8988T (cell line): Measurements from ENCODE around the gene VAV2.

Experiments
- DNase-seq: peaks from one replicate; pipeline ENCODE4 v3.0.0; 2011

The VAV2 gene

DNA sequence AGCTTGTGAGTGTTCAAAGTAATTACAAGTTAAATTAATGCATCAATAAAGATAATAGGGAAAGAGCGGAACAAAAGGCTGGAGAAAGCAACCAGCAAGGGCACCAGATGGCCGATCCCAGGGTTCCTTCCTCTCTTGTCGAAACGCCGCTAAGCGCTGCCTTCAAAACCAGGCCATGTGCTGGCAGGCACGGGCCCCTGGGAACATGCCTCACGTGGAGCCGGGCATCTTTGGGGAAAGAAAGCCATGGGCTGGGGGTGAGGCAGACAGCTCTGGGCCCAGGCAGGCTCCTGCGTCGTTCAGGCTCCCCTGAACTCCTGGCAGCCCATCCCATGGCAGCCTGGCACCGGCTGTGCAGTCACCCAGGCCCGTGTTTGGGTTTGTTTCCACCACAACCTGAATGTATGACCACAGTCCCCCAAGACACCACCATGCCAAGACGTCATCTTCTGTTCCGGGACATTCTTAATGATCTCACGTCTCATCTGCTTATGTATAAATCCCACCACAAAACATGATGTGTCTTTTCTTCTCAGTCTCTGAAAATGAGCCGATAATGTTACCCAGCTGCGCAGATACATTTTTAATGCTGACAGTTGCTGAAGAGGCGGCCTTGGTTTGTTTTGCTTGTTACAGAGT lies 143.5 kb downstream of the VAV2 start:
- no peak for DNase-seq

DNA sequence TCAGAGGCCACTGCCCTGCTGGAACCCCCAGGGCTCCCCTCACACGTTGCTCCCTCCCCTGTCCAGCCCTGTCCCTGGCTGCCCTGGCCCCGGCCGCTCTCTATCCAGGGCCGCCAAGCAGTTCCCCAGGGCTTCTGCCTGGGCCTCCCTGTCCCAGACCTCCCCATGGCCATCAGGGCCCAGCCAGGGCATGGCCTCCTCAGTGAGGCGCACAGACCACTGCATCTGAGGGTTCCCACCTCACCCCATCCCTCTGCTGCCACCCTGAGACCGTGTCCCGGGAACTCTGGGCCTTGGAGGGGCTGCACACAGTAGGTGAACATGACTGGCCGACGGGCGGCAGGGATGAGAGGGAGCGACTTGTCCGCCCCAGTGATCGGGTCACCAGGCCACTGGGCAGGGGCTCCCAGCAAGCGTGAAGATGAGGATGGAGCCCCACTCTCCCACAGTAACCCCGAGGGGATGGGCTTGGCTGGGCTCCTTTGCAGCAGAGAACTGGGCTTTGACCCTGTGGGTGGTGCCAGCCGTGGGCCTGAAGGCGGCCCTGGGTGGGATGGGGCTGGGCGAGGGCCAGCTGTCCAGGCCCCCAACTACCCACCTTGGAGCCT lies 145.5 kb downstream of the VAV2 start:
- DNase-seq, result no peak

DNA sequence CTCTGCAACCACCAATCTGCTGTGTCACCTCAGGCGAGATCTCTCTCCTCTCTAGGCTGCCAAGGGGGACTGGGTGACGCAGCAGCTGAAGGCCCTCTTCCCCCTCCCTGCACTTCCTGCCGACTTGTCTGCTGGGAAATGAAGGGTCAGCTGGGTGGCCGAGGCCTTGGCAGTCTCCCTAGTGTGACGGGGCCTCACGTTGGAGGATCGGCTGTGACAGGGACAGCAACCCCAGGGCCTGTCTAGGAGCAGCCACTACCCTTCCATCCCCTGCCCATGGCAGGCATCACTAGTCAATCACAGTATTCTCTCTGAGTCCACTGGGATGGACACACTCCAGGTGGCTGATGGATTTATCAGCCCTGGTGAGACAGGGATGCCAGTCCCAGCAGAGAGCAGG lies 146.7 kb downstream of the VAV2 start:
- DNase-seq, result no peak

DNA sequence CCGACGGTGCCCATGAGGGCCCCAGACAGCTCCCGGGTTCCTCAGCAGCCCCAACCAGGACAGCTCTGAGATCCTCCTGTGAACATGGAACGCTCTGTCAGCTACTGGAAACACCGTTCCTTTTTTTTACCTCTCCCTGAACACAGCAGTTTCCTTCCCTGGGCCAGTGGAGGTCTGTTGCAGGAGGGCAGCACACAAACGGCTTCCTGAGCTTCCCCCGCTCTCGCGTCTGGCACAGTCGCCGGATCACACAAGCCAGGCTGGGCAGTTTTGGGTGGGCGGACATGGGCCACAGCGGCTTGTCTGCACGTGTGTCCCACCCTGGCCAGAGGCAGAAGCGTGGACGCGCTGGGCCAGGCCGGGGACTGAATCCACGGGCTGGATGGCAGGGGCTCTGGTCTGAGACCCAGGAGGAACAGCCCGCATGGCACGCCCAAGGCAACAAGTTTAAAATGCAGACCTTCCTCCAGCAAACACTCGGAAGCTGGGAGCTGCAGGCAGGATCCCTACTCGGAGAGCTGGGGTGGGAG lies 147.2 kb downstream of the VAV2 start:
- no peak for DNase-seq

DNA sequence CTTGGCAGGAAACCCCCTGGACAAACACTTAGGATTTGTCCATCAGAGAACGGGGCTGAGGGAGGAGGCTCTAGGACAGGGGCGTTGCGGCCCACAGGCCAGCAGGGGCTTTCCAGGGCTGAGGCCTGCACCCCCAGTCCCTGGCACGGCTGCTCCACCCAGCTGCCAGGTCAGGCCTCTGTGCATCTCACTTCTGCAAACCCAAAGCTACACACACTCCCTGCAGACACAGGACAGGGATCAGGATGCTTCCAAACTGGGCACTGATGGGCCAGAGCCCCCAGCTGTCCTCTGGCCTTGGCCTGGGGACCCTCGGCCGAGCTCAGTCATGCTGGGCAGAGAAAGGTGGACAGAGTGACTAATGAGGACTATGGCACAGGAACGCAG lies 147.7 kb downstream of the VAV2 start:
- DNase-seq, result no peak

DNA sequence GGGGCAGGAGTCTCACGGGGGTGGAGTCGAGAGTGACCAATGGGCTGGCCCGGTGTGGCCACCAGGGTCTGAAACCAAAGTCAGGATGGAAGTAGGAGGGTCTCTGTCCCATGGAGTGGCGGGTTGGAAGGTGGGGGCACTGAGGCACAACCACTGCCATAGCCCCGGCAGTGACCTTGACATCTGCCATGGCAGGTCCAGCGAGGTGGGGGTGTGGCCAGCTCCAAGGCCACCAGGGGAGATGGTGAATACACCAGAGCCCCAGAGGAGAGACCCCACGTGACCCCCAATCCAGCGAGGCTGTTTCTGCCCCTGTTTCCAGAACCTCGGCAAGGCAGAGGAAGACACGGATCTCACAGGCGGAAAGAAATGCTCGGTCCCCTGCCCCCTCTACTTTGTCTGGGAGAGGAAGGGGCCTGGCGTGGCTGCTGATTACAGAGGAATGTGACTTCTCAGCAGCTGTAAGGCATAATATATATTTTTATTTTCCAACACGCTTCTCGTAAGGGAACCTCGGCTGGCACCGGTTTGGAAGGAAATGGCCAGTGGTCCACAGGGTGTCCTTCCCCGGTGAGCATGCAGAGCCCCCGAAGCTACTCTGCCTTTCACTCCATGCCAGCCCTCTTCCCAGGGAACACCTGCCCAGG lies 148.2 kb downstream of the VAV2 start:
- no peak for DNase-seq

DNA sequence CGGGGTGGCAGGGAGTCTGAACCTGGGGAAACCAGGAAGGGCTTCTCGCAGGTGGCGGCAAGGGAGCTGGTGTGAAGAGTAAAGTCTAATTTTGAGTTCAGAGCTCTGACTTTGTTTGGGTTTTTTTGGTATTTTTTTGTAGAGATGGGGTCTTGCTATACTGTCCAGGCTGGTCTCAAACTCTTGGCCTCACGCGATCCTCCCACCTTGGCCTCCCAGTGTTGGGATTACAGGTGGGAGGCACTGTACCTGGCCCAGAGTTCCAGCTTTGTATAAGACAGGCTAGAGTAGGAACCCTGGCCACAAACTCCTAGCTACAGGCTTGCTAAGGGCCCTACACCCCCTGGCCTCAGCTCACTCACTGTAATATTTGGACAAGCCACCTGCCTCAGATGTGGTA lies 148.9 kb downstream of the VAV2 start:
- no peak for DNase-seq

DNA sequence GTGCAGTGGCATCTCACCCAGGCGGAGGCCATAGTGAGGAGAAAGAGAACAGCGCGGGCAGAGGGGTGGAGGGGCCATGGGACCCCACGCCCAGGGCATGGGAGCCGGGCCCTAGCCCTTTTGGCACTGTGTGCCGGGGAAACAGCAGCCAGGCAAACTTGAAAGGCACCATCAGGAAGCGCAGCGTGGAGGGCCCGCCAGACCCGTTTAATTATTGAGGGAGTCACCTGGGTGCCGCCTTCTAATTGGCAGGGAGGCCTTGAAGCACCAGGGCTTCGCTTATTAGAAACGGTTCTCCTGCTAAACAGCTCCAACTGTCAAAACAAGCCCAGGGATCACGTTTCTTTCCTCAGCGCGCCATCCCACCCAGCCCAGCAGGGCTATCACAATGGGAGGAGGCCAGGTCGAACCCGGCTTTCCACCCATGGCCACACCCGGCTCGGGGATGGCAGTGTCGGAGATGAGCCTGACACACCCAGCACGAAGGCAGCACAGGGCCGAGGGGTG lies 149.3 kb downstream of the VAV2 start:
- DNase-seq, result no peak

DNA sequence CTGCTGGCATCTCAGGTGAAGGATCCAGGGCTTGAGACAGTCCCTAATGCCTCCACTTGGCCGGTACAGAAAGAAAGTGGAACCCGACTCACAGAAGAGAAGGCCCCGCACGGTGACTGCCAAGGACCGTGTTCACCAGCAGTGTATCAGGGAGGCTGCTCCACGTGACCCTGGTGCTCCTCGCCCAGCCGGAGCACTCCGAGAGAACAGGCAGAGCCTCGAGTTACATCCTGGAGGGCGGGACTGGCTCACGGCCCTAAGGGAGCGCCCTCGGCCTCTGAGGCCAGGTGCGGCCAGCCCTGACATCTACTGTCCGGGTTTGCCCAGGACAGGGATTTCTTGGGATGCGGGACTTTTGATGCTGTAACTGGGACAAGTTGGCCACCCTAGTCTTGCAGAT lies 149.9 kb downstream of the VAV2 start:
- no peak for DNase-seq

DNA sequence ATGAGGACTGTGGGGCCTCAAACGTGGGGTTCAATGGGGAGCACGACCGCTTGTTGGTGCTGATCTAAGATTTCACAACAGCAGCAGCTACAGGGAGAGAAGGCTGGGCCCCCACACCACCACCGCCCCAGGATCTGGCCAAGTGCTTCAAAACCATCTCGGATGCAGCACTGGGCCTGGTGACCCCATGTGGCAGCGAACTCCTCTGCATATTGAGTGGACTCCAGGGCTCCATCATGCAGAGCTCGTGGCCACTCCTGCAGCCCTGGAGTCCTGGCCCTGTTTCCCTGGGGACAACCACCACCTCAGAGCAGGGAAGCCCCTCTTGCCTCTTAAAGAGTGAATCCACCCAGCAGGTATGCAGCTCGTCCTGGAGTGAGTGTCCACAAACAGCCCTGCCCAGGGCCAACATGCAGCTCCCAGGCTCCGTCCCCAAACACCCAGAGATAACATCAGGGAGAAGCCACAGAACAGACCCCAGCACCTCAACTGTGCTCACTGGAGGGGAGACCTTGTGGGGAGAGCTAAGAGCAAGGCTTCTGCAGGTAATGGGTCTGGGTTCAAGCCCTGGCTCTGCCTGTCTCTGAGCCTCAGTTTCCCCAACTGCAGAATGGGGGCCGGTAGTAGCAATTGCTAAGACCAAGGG lies 150.8 kb downstream of the VAV2 start:
- DNase-seq, result no peak

DNA sequence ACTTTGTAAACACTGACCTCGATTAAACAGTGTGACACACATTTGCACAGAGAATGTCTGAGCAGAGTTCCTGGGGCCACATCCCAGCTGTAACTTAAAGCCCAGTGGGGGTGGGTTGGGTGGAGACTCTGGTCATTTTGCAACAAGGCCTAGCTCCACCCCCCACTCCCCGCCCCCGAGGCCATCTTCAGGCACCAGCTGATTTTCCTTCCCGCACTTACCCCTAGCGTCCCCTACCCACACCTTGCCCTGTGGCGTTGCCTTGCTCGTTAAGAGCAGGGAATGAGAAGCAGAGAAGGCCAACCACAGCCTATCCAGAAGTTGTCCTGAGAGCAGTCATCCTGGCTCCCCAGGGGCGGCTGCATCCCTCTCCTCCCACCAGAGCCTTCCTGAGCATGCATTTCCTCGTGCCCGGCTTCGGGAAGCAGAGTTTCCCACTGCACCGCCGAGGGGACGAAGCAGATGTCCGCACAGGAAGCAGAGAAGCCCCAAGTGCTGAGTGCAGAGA lies 152.2 kb downstream of the VAV2 start:
- DNase-seq, result no peak

DNA sequence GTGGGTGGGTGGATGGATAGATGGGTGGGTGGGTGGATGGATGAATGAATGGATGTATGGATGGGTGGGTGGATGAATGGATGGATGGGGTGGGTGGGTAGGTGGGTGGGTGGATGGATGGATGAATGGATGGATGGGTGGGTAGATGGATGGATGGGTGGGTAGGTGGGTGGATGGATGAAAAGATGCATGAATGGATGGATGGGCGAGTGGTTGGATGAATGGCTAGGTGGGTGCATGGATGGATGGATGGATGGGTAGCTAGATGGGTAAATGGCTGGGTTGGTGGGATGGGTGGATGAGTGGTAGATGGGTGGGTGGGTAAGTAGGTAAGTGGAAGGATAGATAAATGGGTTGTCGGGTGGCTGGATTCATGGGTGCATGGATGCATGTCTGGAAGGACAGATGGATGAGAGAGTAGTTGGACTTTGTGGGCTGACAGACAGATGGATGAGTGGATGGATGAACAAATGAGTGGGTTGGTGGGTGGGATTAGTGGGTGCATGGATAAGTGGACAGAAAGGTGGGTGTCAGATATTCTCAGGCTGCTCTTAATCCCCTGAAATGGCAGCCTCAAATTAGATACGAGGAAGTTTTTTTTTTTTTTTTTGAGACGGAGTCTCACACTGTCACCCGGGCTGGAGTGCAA lies 153.1 kb downstream of the VAV2 start:
- DNase-seq, result no peak

DNA sequence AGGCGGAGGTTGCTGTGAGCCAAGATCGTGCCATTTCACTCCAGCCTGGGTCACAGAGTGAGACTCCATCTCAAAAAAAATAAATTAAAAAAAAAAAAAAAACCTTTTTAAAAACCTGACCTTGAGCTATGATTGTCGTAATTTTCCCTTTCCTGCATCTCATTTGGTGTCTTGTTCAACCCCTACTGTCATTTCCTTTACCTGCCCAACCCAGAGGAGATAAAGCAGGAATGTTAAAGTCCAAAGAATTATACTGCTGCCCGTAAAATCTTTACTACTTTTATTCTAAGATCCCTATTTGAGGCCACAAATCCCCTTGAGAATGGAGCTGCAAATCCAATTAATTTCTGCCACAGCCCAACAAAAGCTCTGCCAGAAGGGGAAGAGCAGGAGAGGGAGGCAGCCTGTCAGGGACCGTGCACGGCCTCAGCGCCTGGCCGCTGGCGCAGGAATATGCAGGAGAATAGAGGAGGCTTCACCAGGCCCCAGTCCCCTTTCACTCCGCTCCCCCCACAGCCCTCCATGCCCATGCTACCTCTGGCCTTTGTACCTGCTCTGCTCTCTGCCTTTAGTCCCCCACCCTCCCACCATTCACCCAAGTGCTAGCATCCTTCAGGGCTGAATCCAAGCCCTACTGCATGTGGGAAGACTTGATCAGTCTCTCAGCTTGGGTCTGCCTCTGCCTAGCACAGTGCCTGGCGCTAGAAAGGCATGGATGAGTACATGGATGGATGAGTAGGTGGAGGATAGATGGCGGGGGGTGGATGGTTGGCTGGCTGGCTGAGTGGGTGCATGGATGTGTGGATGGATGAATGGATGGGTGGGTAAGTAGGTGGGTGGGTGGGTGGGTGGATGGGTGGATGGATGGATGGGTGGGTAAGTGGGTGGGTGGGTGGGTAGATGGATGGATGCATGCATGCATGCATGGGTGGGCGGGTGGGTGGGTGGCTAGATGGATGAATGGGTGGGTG lies 154.2 kb downstream of the VAV2 start:
- DNase-seq, result no peak

DNA sequence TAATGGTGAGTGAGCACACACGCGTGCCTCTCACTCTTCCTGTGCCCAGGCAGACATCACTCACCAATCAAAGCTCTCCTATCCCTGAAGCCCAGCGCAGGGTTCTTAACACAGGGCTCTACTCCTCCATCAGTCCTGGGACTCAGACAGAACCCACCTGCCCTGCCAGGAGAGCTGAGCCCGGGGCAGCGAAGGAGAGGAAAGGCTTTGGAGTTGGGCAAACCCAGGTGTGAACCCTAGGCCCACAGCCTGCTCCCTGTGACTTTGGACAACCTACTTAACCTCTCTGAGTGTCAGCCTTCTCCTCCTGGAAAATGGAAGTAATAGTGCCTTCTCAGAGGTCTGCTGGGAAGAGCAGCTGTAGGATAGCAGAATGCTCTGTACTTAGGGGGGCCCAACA lies 155.3 kb downstream of the VAV2 start:
- no peak for DNase-seq

DNA sequence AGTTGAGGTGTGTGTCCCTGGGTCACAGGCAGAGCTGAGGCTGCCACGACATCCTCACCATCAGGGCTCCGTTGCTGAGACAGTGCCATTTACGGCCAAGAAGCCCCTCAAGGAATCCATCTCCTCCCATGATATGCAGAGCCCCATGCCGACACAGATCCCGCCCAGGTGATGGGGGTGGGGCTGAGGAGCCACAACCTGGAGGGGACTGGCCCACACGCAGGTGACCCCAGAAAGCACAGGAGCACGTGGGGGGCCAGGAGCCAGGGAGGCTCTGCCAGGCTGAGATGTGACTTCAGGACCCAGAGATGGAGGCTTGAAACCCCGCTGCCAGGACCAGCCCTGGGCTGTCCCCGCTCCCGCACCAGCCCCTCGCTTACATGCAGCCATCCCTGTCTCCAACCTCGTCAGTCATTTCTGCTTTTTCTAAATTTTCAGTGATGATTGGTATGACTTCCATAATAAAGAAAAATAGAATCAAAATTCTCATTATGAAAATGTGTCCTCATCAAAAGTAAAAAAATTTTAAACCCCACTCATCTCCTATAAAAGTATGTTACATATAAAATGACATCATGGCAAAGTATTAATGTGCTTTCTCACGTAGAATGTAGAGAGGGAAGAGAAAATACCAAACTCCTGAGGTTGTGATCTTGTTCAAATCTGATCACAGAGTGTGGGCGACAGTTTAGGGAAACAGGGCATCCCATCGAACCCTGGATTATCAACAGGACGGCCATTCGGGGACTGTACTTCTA lies 155.9 kb downstream of the VAV2 start:
- no peak for DNase-seq

DNA sequence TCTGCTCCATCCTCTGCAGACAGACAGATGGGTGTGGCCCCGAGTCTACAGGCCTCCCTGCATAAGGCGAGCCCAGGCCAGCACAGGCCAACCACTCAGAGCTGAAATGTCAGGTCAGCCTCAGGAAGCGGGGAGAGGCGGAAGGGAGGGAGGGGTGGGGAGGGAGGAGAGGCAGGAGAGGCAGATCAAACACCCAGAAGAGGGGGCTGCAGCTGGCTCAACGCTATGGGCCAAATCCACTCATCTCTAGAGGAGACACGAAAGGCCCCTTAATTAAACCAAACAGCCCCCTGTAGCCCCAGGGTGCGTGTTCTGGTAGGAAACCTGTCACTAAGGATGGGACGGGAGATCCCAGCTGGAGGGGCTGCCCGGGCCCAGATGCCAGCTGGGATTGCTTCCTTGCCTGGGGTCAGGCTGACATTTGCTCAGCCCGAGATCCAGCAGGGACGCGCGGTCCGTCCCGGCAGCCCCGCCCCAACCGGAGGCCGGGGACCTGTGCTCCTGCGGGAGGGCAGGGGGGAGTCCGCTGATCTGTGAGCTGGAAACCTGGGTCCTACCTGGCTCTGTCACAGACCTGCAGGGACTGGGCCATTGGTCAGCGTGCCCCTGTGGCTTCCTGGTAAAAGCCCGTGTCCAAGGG lies 156.7 kb downstream of the VAV2 start:
- DNase-seq, result no peak

DNA sequence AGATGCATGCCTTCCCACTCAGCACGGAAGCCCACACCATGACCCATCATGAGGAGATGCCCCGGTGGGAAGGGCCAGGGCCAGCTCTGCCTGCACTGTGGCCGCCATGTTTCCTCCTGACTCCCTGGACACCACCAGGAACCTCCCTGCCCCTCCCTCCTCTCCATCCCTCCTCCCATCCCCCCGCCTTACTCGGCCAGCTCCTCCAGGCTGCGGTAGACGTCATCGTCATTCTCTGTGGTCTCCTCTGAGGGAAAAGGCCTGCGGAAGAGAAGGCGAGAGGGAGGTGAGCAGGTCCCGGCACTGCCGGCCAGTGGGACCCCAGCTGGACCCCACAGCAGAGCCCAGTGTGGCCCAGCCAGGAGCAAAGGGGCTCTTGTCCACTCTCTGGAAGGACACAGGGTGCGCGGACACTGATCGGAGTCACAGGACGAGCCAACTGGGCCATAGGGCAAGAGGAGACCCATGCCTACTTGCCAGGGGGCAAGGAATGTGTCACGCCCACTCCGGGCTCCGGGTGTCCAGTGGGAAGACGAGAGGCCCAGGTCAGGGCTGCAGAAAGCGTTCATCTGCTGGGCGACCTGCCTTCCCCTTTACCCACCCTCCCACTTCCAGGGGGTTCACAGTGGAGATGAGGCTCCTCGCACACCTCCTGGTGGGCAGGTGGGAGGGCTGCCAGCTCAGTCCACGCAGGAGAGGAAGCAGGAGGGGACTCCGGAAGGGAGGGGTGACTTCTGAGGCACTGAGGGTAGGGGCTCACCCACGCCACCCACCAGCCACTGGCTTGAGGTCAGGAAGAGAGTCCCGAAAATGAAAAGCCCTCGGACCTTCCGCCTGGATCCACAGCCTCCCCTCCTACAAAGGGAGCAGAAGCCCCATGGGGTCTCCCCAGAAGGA lies 157.8 kb downstream of the VAV2 start:
- no peak for DNase-seq

DNA sequence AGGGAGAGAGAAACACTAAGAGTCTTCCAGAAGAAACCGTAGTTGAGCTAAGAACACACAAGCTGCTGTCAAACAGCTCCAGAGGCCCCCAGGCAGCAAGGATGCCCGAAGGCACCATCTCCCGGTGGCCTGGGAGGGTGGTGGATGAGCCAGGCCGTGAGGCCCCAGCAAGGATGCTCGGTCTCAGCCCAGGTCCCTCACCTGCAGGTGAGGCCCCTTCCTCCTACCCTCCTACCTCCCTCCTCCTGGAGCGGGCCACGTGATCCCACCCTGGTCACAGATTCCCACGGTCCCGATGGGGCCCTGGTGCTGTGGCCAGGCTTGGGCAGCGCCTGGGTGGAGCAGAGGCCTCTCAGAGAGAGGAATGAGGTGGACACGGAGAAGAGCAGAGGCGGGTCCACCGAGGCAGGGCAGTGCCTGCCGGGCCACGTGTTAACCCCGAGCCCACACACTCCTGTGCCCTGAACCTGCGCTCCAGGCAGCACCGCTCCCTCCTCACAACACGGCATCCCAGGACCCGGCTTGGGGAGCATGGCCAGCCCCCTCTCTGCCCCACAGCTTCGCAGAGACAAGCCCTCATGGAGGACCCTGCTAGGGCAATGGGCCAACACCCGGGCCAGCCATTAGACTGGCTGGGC lies 158.6 kb downstream of the VAV2 start:
- DNase-seq, result no peak

DNA sequence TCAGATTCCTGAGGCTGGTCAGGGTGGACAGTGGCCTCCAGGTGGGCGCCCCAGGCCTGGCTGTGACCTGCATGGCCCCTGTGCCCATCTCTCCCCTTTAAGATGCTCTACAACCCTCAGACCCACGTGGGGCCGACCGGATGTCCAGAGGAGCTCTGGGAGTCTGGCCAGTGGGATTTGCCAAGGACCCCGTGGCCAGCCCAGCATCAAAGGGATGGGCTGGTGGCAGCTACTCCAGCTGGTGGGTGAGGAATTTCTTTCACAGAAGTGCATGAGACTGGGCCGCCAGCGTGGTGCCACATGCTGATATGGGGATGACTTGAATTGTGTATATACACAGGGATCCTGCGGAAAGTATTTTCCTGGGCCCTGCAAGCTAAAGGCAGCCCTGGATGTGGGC lies 159.2 kb downstream of the VAV2 start:
- DNase-seq, result no peak
